Heart left ventricle (tissue), 16 donors: ENCODE results near the gene DUSP22. TPM values are rescaled to one million over a fixed set of nuclear protein-coding genes. Genes with fewer than 3 reads are reported as not detected.

Source experiments
- ATAC-seq, 4 donors: fragments of 200-7000 bp; cut with Tn5 transposase; one replicate each; pipeline ENCODE4 v1.9.1; 2020 to 2022; ENCODE audit warnings: moderate library complexity in 4 of 4, mild to moderate bottlenecking in 3 of 4, moderate number of reproducible peaks in 1 of 4
- DNase-seq, 5 donors: peaks; one replicate each; pipeline ENCODE4 v3.0.0-alpha.2; 2020
- H3K27ac ChIP-seq, 12 donors: fragments of 200-600 bp; sonication (generic) in 4 of 12; one replicate each; pipeline versions ENCODE4 v1.5.0 to v1.8.0; 2016 to 2022; ENCODE audit warnings: mild to moderate bottlenecking in 2 of 12
- H3K27me3 ChIP-seq, 9 donors: fragments of 200-600 bp; sonication (generic) in 2 of 9; one replicate each; pipeline versions ENCODE4 v1.5.1 to v1.8.0; 2016 to 2022; ENCODE audit warnings: mild to moderate bottlenecking in 3 of 9
- H3K36me3 ChIP-seq, 9 donors: fragments of 200-600 bp; sonication (generic) in 2 of 9; one replicate each; pipeline versions ENCODE4 v1.5.0 to v1.8.0; 2018 to 2022; ENCODE audit warnings: mild to moderate bottlenecking in 2 of 9
- H3K4me1 ChIP-seq, 12 donors: fragments of 200-600 bp; sonication (generic) in 4 of 12; one replicate each; pipeline versions ENCODE4 v1.5.0 to v1.8.0; 2016 to 2022; ENCODE audit warnings: mild to moderate bottlenecking in 3 of 12
- H3K4me3 ChIP-seq, 12 donors: fragments of 200-600 bp; sonication (generic) in 4 of 12; one replicate each; pipeline versions ENCODE4 v1.5.0 to v1.8.0; 2017 to 2022; ENCODE audit warnings: mild to moderate bottlenecking in 9 of 12, moderate library complexity in 4 of 12
- H3K9me3 ChIP-seq, 12 donors: fragments of 200-600 bp; sonication (generic) in 4 of 12; one replicate each; pipeline versions ENCODE4 v1.5.0 to v1.8.0; 2016 to 2022; ENCODE audit warnings: mild to moderate bottlenecking in 1 of 12
- CTCF ChIP-seq, 12 donors: fragments of 200-600 bp; sonication (generic) in 4 of 12; IDR thresholded peaks; one replicate each; pipeline versions ENCODE4 v1.5.0 to v1.8.0; 2018 to 2022; ENCODE audit warnings: antibody characterized with exemption in 12 of 12, mild to moderate bottlenecking in 5 of 12
- POLR2A ChIP-seq, 2 donors: fragments of 450-650 bp; IDR thresholded peaks; one replicate each; pipeline ENCODE4 v1.6.1; 2017; ENCODE audit warnings: antibody characterized with exemption in 2 of 2, mild to moderate bottlenecking in 2 of 2, moderate library complexity in 2 of 2
- WGBS, 4 donors: extraction: QIAGEN DNeasy Blood & Tissue Kit in 2 of 4; methylation state at CpG; one replicate each; pipeline versions ENCODE4 v1.1.5 to v1.1.7; 2013 to 2018; 5-methylcytosine and 5-hydroxymethylcytosine counted together
- intact Hi-C, 10 donors: fragments of 100-400 bp; cut with DNase I; formaldehyde crosslinking; loops; one replicate each; pipeline versions ENCODE4 v1.11.1 to v1.14.2; 2022
- polyA plus RNA-seq, 2 donors: library from polyadenylated mRNA; stranded (reverse); fragments of 200-250 nt; gene quantifications; one replicate each; pipeline ENCODE4 v1.2.3, GENCODE V29; 2013
- total RNA-seq, 9 donors: library from RNA; depleted of rRNA in 2 of 9; stranded (reverse); fragments of >200 nt in 2 of 9; fragmentation: NEBNext Ultra II Directional in 3 of 9; extraction: Animal tissue kit (Norgen Biotek cat#: 25700) in 3 of 9; gene quantifications; one replicate each; pipeline versions ENCODE4 v1.1.0 to v1.2.4, GENCODE V29; 2016 to 2023
- donor health status: ischemic (EF 13 %, LVEDD 7.1; RV severe dilation, severe dysfunction).
- donor health status: healthy with polysubstance abuse.
- donor health status: DM: no; HTN: yes; CAD: no.
- donor health status: DM: no; HTN: no; CAD: no.
- donor health status: ischemic (EF 25% LVEDD 6.9; RV normal size, moderate dysfunction).
- donor health status: ischemic (EF 25% LVEDD 5.7; RV mildly dilated, moderate dysfunction).
- donor health status: healthy.
- donor health status: DM: yes; HTN: yes; CAD: no.
- donor health status: ischemic (EF 35%, LVEDD 5.7; RV mildly dilated, moderate dysfunction).
- donor health status: nonischemic (EF 11% LVEDD 7.7; RV severe dilation, severe dysfunction).
- donor health status: DM: yes; HTN: yes; CAD: no.
- donor health status: PGD.
- donor health status: ischemic (EF 29% LVEDD 5.4; RV normal size, mild dysfunction).
- donor health status: nonischemic (EF 23%, LVEDD 6.1; RV moderate dilation, normal function).

DUSP22 gene
- total and polyA plus RNA-seq, 11 donors, result 33.4 to 79.9 (median 48.2) TPM

DNA sequence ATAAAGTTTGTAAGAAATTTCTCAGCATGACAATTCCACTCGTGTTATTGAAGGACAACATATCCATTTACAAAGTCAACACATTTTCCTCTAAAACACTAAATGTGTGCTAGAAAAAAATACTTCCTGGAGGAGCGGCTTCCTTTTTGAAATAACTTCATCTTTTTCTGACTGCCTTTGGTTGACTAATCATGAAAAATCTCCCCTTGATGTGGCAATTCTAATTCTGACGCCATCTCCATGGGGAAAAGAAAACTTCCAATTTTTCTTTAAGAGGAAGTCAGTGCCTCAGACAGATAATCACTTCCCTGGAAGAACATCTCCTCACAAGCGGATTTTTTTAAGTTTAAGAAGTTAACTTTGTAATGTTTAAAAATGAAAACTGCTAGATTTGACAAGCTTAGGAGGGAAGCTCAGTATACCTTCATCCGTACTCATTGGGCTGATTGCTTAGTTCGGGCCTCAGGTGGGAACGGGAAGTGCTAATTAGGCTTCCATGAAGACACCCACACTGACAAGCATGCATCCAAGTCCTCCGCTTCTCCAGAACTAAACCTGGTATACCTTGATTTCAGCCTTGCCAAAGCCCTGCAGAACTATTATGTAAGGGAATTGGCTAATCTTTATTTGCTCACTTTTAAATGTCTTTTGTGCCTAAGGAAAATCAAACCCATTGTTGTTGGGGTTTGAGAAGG, 35.1 kb upstream of the DUSP22 start:
- peak in 1 of 4 donors; percentile 24 for ATAC-seq
- intact Hi-C loops, result no loop called here
- peaks cover 0 to 53% (median 0%) of the 10 kb centered on the region in 12 donors for H3K4me1 ChIP-seq

DNA sequence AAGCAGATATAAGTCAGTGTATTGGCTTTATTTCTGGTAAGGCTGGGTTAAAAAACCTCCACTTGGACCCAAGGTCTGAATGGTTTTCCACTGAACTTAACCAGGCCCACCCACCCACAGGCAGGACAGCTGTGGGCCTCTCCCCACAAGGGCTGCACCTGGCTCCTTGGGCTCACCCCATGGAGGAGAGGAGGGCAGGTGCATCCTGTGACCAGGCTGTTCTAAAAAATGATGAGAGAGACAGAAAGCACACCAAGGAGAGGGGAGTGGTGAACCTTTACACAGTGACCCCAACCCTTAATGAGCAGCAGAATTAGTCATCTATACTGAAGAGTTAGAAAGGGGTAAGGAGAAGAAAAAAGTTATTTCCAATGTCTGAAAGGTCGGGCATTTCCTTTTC, 34.5 kb upstream of the DUSP22 start:
- no peaks in the 10 kb centered on the region for H3K36me3 ChIP-seq
- peaks cover 0 to 47% (median 0%) of the 10 kb centered on the region in 12 donors for H3K4me1 ChIP-seq
- 47 to 62% (median 52%) methylated on average over 1 of the region's 1 CpG for WGBS, 4 donors
- peak in 2 of 4 donors; percentile 20 to 42 for ATAC-seq
- intact Hi-C loops, result no loop called here
- no peak for TF ChIP-seq POLR2A (IDR thresholded peaks at IDR 0.05)
- TF ChIP-seq CTCF (IDR thresholded peaks at IDR 0.05), result no peak
- no peak for DNase-seq
- peaks cover 0 to 9% (median 0%) of the 10 kb centered on the region in 9 donors for H3K27me3 ChIP-seq
- peaks cover 0 to 5% (median 0%) of the 10 kb centered on the region in 12 donors for H3K9me3 ChIP-seq
- H3K27ac ChIP-seq, result peak overlapping the region in 1 of 12 donors; percentile 79
- H3K4me3 ChIP-seq, result no peak overlapping the region

More for the DNA sequence above, 35.1 kb upstream of the DUSP22 start:
- peak overlapping the region in 1 of 12 donors; percentile 79 for H3K27ac ChIP-seq
- no peak for DNase-seq
- peaks cover 0 to 5% (median 0%) of the 10 kb centered on the region in 12 donors for H3K9me3 ChIP-seq
- no peak for TF ChIP-seq POLR2A (IDR thresholded peaks at IDR 0.05)
- H3K4me3 ChIP-seq, result no peak overlapping the region
- WGBS, 4 donors, result 57 to 66% (median 63%) methylated on average over 8 of the region's 8 CpGs
- no peaks in the 10 kb centered on the region for H3K36me3 ChIP-seq
- H3K27me3 ChIP-seq, result peaks cover 0 to 9% (median 0%) of the 10 kb centered on the region in 9 donors

- ATAC-seq, result no peak
- TF ChIP-seq POLR2A (IDR thresholded peaks at IDR 0.05), result no peak
- TF ChIP-seq CTCF (IDR thresholded peaks at IDR 0.05), result no peak
- no peaks in the 10 kb centered on the region for H3K27me3 ChIP-seq
- intact Hi-C loops, result no loop called here
- peaks cover 0 to 35% (median 0%) of the 10 kb centered on the region in 12 donors for H3K4me1 ChIP-seq
- H3K27ac ChIP-seq, result no peak overlapping the region
- no peak for DNase-seq
- no peak overlapping the region for H3K4me3 ChIP-seq
- H3K9me3 ChIP-seq, result peaks cover 0 to 5% (median 0%) of the 10 kb centered on the region in 12 donors
- 84 to 89% (median 88%) methylated on average over 5 of the region's 5 CpGs for WGBS, 4 donors
- H3K36me3 ChIP-seq, result no peaks in the 10 kb centered on the region
Measured at GRCh38 chr6:259316-259715, 33.0 kb upstream of the DUSP22 start.

DNA sequence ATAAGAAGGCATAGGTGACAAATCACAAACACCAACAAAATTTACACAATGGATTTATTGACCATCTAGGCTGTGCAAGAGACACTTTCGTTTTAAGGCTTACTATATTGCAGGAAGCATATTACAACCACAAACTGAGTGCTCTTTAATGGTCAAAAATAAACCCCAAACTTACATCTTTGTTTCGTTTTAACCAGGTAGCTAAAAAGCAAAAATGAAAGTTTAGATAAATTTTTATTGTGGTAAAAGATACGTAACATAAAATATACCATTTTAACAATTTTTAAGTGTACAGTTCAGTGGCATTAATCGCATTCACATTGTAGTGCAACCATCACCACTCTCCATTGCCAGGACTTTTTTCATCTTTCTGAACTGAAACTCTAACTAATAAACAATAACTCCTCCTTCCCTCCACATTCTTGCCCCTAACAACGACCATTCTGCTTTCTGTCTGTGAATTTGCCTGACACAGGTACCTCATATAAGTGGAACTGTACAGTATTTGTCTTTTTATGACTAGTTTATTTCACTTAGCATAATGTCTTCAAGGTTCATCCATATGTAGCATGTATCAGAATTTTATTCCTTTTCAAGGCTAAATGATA, 32.3 kb upstream of the DUSP22 start:
- WGBS, 4 donors, result 60 to 64% (median 61%) methylated on average over 5 of the region's 5 CpGs
- Histone ChIP-seq H3K27me3 (no peaks in the 10 kb centered on the region), H3K9me3 (peaks cover 0 to 5% (median 0%) of the 10 kb centered on the region in 12 donors), H3K4me3 (no peak overlapping the region), H3K27ac (peak overlapping the region in 1 of 12 donors; percentile 37), H3K4me1 (peaks cover 0 to 32% (median 0%) of the 10 kb centered on the region in 12 donors), H3K36me3 (no peaks in the 10 kb centered on the region)
- intact Hi-C loops, result no loop called here
- no peak for TF ChIP-seq CTCF (IDR thresholded peaks at IDR 0.05)
- no peak for TF ChIP-seq POLR2A (IDR thresholded peaks at IDR 0.05)
- DNase-seq (no peak), ATAC-seq (no peak)
